ENCODE results near the gene ICE2.
A peak's percentile ranks its signal among the peaks of the same experiment; 100 is the strongest.

ICE2 gene

GRCh38 chr15:60520825-60521368 is 42.0 kb upstream of the ICE2 start:
- peak in 1 of 2 experiments; percentile 67 for DNase-seq (ENCODE audit: low read depth in 1 of 2, low spot score in 1 of 2)
- H3K27me3 ChIP-seq (ENCODE audit: insufficient read depth, poor library complexity, severe bottlenecking): no peaks in the 10 kb centered on the region
- TF ChIP-seq SPI1 (IDR thresholded peaks at IDR 0.05; ENCODE audit: borderline replicate concordance, low read depth) (no peak), CTCF (IDR thresholded peaks at IDR 0.05; ENCODE audit: insufficient read depth, low read length) (peak; percentile 81)
- no peak overlapping the region for H3K27ac ChIP-seq (replicated peaks)
- no peak overlapping the region for H3K4me3 ChIP-seq (replicated peaks; ENCODE audit: insufficient read depth, low read length)

GRCh38 chr15:60520013-60520824 is 41.3 kb upstream of the ICE2 start:
- Histone ChIP-seq H3K27me3 (ENCODE audit: insufficient read depth, poor library complexity, severe bottlenecking) (no peaks in the 10 kb centered on the region), H3K27ac (replicated peaks) (no peak overlapping the region)

GRCh38 chr15:60519218-60519617 is 40.3 kb upstream of the ICE2 start:
- no peaks in the 10 kb centered on the region for H3K27me3 ChIP-seq (ENCODE audit: insufficient read depth, poor library complexity, severe bottlenecking)
- H3K4me3 ChIP-seq (replicated peaks; ENCODE audit: insufficient read depth, low read length): no peak overlapping the region
- no peak overlapping the region for H3K27ac ChIP-seq (replicated peaks)
- DNase-seq (ENCODE audit: low read depth in 1 of 2, low spot score in 1 of 2): no peak
- TF ChIP-seq GABPA (IDR thresholded peaks at IDR 0.05; ENCODE audit: low read depth) (no peak), SPI1 (IDR thresholded peaks at IDR 0.05; ENCODE audit: borderline replicate concordance, low read depth) (no peak), POLR2AphosphoS5 (IDR thresholded peaks at IDR 0.05; ENCODE audit: low read depth) (no peak), REST (IDR thresholded peaks at IDR 0.05; ENCODE audit: insufficient replicate concordance, low read depth) (no peak), CTCF (IDR thresholded peaks at IDR 0.05; ENCODE audit: insufficient read depth, low read length) (no peak)

More at GRCh38 chr15:60520013-60520824, 41.3 kb upstream of the ICE2 start:
- no peak for TF ChIP-seq CTCF (IDR thresholded peaks at IDR 0.05; ENCODE audit: insufficient read depth, low read length)
- no peak for TF ChIP-seq POLR2AphosphoS5 (IDR thresholded peaks at IDR 0.05; ENCODE audit: low read depth)
- TF ChIP-seq SPI1 (IDR thresholded peaks at IDR 0.05; ENCODE audit: borderline replicate concordance, low read depth): no peak
- no peak for TF ChIP-seq REST (IDR thresholded peaks at IDR 0.05; ENCODE audit: insufficient replicate concordance, low read depth)
- TF ChIP-seq GABPA (IDR thresholded peaks at IDR 0.05; ENCODE audit: low read depth): no peak
- H3K4me3 ChIP-seq (replicated peaks; ENCODE audit: insufficient read depth, low read length): no peak overlapping the region
- no peak for DNase-seq (ENCODE audit: low read depth in 1 of 2, low spot score in 1 of 2)

Measured in HL-60 (cell line).